HepG2 (cell line): Measurements from ENCODE around the gene TRAK1. TPM values are rescaled to one million over a fixed set of nuclear protein-coding genes. Genes with fewer than 3 reads are reported as not detected.
A peak's percentile ranks its signal among the peaks of the same experiment; 100 is the strongest.

Experiments
- BCLAF1 ChIP-seq: fragments of 450-650 bp; IDR thresholded peaks from 2 replicates; pipeline ENCODE4 v1.6.1; 2017; ENCODE audit warnings: mild to moderate bottlenecking
- HOXA9 ChIP-seq: sonication (generic); formaldehyde crosslinking; IDR thresholded peaks from 2 replicates; pipeline ENCODE4 v1.8.1; 2022; ENCODE audit warnings: missing genetic modification reagents, mild to moderate bottlenecking, moderate library complexity, borderline replicate concordance
- PHF5A ChIP-seq: IDR thresholded peaks from one replicate; pipeline ENCODE4 v1.6.1; 2018; ENCODE audit warnings: low read depth, missing genetic modification reagents; ENCODE audit not compliant: unreplicated experiment
- PHF8 ChIP-seq: sonication (generic); formaldehyde crosslinking; IDR thresholded peaks from 2 replicates; pipeline ENCODE4 v1.5.0; 2020; ENCODE audit warnings: missing genetic modification reagents
- POLR2AphosphoS2 ChIP-seq: IDR thresholded peaks from 2 replicates; pipeline ENCODE4 v1.6.1; 2011; ENCODE audit warnings: low read depth, low read length, improper control_type of control experiment
- REPIN1 ChIP-seq: sonication (generic); formaldehyde crosslinking; IDR thresholded peaks from 2 replicates; pipeline ENCODE4 v1.8.0; 2022; ENCODE audit warnings: missing genetic modification reagents, low read depth, mild to moderate bottlenecking, borderline replicate concordance
- TAF15 ChIP-seq: fragments of 200-400 bp; formaldehyde crosslinking; IDR thresholded peaks from one replicate; pipeline ENCODE4 v1.6.1; 2018; ENCODE audit warnings: mild to moderate bottlenecking, low read depth, low read length; ENCODE audit not compliant: poor library complexity, severe bottlenecking
- TBP ChIP-seq: sonication (generic); formaldehyde crosslinking; IDR thresholded peaks from 2 replicates; pipeline ENCODE4 v1.5.0; 2020; ENCODE audit warnings: missing genetic modification reagents
- ZBTB7A ChIP-seq: sonication (generic); formaldehyde crosslinking; IDR thresholded peaks from 2 replicates; pipeline ENCODE4 v1.8.0; 2022; ENCODE audit warnings: mild to moderate bottlenecking, missing genetic modification reagents
- ZFP90 ChIP-seq: sonication (generic); formaldehyde crosslinking; IDR thresholded peaks from 2 replicates; pipeline ENCODE4 v1.8.0; 2022; ENCODE audit warnings: missing genetic modification reagents, mild to moderate bottlenecking, inconsistent platforms, borderline replicate concordance
- ZNF644 ChIP-seq: IDR thresholded peaks from 2 replicates; pipeline ENCODE4 v1.6.1; 2016; ENCODE audit warnings: low read depth
- ZNF891 ChIP-seq: sonication (generic); formaldehyde crosslinking; IDR thresholded peaks from 2 replicates; pipeline ENCODE4 v1.5.0; 2020; ENCODE audit warnings: mild to moderate bottlenecking, missing genetic modification reagents
- ZSCAN29 ChIP-seq: sonication (generic); formaldehyde crosslinking; conservative IDR thresholded peaks from 2 replicates; pipeline ENCODE4 v1.4.0; 2020; ENCODE audit warnings: mild to moderate bottlenecking, missing genetic modification reagents
- polyA plus RNA-seq, 8 experiments: library from polyadenylated mRNA; depleted of rRNA in 3 of 8; stranded (reverse) in 7 of 8; unstranded in 1 of 8; fragments of >200 nt; fragmentation: Illumina TruSeq in 4 of 8; extraction: Trizol in 4 of 8; gene quantifications; 2 replicates each; pipeline versions ENCODE4 v1.2.1 to v1.2.3, GENCODE V29; 2011 to 2016; ENCODE audit warnings: low read depth in 4 of 8, missing spikeins in 1 of 8, mixed read lengths in 1 of 8; ENCODE audit not compliant: insufficient read depth in 1 of 8
- total RNA-seq, 5 experiments: library from RNA; depleted of rRNA; stranded (reverse); fragments of >200 nt; fragmentation: Illumina TruSeq; extraction: Trizol; gene quantifications; 2 replicates each; pipeline ENCODE4 v1.2.3, GENCODE V29; 2016; ENCODE audit warnings: low read depth in 1 of 5
- TF ChIP-seq, protein P1 (sequence below): sonication (generic); formaldehyde crosslinking; IDR thresholded peaks from 2 replicates; pipeline ENCODE4 v1.9.0; 2021; ENCODE audit warnings: missing genetic modification reagents, borderline replicate concordance
- TF ChIP-seq, protein P2 (sequence below): sonication (generic); formaldehyde crosslinking; IDR thresholded peaks from 2 replicates; pipeline ENCODE4 v1.4.0; 2020; ENCODE audit warnings: missing genetic modification reagents, borderline replicate concordance
- TF ChIP-seq, protein P3 (sequence below): sonication (generic); formaldehyde crosslinking; IDR thresholded peaks from 2 replicates; pipeline ENCODE4 v1.5.0; 2020; ENCODE audit warnings: mild to moderate bottlenecking, missing genetic modification reagents
- TF ChIP-seq, protein P4 (sequence below): sonication (generic); formaldehyde crosslinking; conservative IDR thresholded peaks from 2 replicates; pipeline ENCODE4 v1.4.0; 2020; ENCODE audit warnings: missing genetic modification reagents

TRAK1 gene
- total and polyA plus RNA-seq, 2 of the 13 experiments (the other 11 are each of a cell fraction or from before 2014, with no cell fraction given), result 20.5 to 46.6 TPM

DNA sequence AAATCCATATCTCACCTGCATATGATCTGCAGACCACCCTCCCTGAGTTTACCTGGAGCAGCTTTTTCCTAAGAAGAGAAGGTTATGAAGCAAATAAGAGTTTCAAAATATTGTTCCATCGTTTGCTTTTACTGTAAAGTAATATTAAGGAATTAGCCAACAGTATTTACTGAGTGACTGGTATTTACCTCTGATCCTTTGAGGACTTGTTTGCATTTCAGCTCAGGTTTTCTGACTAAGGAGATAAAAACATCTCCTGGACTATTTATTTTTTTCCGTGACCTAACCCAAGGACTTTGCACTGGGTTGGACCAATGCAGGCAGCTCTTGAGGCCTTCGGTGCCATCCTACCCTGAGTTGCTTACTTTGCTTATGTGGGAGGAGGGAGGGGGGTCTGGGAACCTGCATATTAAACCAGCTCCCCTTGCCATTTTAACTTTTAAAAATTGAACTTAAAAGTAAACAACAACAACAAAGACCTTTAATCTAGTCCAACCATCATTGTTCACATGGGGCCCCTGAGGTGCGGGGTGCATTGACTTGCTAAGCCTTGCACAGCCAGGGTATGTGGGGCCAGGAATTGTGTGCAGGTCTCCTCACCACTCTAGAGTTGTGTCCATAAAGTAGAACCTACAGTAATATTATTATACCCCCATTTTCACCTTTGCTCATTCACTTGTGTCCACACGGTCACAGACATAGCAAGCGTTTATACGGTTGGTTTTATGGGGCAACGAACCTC is 39.3 kb downstream of the TRAK1 start (continued):
- TF ChIP-seq, protein P1, sequence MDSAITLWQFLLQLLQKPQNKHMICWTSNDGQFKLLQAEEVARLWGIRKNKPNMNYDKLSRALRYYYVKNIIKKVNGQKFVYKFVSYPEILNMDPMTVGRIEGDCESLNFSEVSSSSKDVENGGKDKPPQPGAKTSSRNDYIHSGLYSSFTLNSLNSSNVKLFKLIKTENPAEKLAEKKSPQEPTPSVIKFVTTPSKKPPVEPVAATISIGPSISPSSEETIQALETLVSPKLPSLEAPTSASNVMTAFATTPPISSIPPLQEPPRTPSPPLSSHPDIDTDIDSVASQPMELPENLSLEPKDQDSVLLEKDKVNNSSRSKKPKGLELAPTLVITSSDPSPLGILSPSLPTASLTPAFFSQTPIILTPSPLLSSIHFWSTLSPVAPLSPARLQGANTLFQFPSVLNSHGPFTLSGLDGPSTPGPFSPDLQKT, result no peak
- TF ChIP-seq ZSCAN29 (CRISPR knock-in tag) (peak; percentile 82), ZFP90 (CRISPR knock-in tag) (no peak), TBP (CRISPR knock-in tag) (no peak), PHF8 (no peak), BCLAF1 (no peak), POLR2AphosphoS2 (no peak), REPIN1 (CRISPR knock-in tag) (no peak), PHF5A (CRISPR knock-in tag) (no peak), ZBTB7A (CRISPR knock-in tag) (no peak; the same call in 1 of the 2 replicates), ZNF891 (CRISPR knock-in tag) (no peak), TAF15 (no peak), ZNF644 (peak; percentile 41; the same call in 1 of the 2 replicates), HOXA9 (no peak)
- TF ChIP-seq, protein P2, sequence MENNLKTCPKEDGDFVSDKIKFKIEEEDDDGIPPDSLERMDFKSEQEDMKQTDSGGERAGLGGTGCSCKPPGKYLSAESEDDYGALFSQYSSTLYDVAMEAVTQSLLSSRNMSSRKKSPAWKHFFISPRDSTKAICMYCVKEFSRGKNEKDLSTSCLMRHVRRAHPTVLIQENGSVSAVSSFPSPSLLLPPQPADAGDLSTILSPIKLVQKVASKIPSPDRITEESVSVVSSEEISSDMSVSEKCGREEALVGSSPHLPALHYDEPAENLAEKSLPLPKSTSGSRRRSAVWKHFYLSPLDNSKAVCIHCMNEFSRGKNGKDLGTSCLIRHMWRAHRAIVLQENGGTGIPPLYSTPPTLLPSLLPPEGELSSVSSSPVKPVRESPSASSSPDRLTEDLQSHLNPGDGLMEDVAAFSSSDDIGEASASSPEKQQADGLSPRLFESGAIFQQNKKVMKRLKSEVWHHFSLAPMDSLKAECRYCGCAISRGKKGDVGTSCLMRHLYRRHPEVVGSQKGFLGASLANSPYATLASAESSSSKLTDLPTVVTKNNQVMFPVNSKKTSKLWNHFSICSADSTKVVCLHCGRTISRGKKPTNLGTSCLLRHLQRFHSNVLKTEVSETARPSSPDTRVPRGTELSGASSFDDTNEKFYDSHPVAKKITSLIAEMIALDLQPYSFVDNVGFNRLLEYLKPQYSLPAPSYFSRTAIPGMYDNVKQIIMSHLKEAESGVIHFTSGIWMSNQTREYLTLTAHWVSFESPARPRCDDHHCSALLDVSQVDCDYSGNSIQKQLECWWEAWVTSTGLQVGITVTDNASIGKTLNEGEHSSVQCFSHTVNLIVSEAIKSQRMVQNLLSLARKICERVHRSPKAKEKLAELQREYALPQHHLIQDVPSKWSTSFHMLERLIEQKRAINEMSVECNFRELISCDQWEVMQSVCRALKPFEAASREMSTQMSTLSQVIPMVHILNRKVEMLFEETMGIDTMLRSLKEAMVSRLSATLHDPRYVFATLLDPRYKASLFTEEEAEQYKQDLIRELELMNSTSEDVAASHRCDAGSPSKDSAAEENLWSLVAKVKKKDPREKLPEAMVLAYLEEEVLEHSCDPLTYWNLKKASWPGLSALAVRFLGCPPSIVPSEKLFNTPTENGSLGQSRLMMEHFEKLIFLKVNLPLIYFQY (CRISPR knock-in tag), result peak; percentile 66; the same call in 1 of the 2 replicates
- TF ChIP-seq, protein P3, sequence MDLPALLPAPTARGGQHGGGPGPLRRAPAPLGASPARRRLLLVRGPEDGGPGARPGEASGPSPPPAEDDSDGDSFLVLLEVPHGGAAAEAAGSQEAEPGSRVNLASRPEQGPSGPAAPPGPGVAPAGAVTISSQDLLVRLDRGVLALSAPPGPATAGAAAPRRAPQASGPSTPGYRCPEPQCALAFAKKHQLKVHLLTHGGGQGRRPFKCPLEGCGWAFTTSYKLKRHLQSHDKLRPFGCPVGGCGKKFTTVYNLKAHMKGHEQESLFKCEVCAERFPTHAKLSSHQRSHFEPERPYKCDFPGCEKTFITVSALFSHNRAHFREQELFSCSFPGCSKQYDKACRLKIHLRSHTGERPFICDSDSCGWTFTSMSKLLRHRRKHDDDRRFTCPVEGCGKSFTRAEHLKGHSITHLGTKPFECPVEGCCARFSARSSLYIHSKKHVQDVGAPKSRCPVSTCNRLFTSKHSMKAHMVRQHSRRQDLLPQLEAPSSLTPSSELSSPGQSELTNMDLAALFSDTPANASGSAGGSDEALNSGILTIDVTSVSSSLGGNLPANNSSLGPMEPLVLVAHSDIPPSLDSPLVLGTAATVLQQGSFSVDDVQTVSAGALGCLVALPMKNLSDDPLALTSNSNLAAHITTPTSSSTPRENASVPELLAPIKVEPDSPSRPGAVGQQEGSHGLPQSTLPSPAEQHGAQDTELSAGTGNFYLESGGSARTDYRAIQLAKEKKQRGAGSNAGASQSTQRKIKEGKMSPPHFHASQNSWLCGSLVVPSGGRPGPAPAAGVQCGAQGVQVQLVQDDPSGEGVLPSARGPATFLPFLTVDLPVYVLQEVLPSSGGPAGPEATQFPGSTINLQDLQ (CRISPR knock-in tag), result no peak
- TF ChIP-seq, protein P4, sequence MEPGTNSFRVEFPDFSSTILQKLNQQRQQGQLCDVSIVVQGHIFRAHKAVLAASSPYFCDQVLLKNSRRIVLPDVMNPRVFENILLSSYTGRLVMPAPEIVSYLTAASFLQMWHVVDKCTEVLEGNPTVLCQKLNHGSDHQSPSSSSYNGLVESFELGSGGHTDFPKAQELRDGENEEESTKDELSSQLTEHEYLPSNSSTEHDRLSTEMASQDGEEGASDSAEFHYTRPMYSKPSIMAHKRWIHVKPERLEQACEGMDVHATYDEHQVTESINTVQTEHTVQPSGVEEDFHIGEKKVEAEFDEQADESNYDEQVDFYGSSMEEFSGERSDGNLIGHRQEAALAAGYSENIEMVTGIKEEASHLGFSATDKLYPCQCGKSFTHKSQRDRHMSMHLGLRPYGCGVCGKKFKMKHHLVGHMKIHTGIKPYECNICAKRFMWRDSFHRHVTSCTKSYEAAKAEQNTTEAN (CRISPR knock-in tag), result no peak; the same call in 1 of the 2 replicates
